ENCODE data around the gene ARHGAP32. TPM values are rescaled to one million over a fixed set of nuclear protein-coding genes. Genes with fewer than 3 reads are reported as not detected.

ARHGAP32 gene
- total RNA-seq, 1 experiment from 2014 or later = 27.8 TPM

- DNase-seq (ENCODE audit: low read depth, low spot score) (no peak), ATAC-seq (no peak)
- intact Hi-C loops (cut with micrococcal nuclease) = no loop called here
- Histone ChIP-seq H3K4me1 (ENCODE audit: control insufficient read depth in 1 of 2, insufficient read depth in 2 of 2, low read length in 2 of 2) (no peaks in the 10 kb centered on the region), H2AFZ (ENCODE audit: low read depth, low read length, poor library complexity, severe bottlenecking) (no peak overlapping the region), H4K20me1 (ENCODE audit: insufficient read depth) (no peaks in the 10 kb centered on the region), H3K9ac (ENCODE audit: low read length) (no peak overlapping the region), H3K27me3 (ENCODE audit: insufficient read depth, low read length) (no peaks in the 10 kb centered on the region), H3K79me2 (ENCODE audit: insufficient read depth, low read length) (peaks cover 26% of the 10 kb centered on the region), H3K9me2 (ENCODE audit: insufficient read depth) (no peaks in the 10 kb centered on the region), H3K27ac (ENCODE audit: low read depth, low read length) (no peak overlapping the region), H3K36me3 (ENCODE audit: control insufficient read depth in 1 of 2, insufficient read depth in 2 of 2, low read length in 2 of 2) (no peaks in the 10 kb centered on the region), H3K4me3 (replicated peaks in 1 of 2; ENCODE audit: low read depth in 1 of 2, low read length in 2 of 2) (no peak overlapping the region), H3K4me2 (ENCODE audit: low read length) (no peak overlapping the region), H3K9me3 (ENCODE audit: control insufficient read depth in 1 of 2, insufficient read depth in 1 of 2, low read depth in 1 of 2, low read length in 2 of 2) (no peaks in the 10 kb centered on the region)
- CTCF ChIA-PET = no interaction called here
- no TSS peak for BruUV-seq (replicated peaks)
- RAD21 ChIA-PET (ENCODE audit: low non-redundant PET in 1 of 2, low total read pairs in 2 of 2, uncharacterized antibody in 2 of 2, unreplicated experiment in 2 of 2) = no interaction called here
- TF ChIP-seq ZBTB33 (IDR thresholded peaks at IDR 0.05; ENCODE audit: extremely low read depth, insufficient replicate concordance, low read length) = no peak
- TF ChIP-seq, protein P1, sequence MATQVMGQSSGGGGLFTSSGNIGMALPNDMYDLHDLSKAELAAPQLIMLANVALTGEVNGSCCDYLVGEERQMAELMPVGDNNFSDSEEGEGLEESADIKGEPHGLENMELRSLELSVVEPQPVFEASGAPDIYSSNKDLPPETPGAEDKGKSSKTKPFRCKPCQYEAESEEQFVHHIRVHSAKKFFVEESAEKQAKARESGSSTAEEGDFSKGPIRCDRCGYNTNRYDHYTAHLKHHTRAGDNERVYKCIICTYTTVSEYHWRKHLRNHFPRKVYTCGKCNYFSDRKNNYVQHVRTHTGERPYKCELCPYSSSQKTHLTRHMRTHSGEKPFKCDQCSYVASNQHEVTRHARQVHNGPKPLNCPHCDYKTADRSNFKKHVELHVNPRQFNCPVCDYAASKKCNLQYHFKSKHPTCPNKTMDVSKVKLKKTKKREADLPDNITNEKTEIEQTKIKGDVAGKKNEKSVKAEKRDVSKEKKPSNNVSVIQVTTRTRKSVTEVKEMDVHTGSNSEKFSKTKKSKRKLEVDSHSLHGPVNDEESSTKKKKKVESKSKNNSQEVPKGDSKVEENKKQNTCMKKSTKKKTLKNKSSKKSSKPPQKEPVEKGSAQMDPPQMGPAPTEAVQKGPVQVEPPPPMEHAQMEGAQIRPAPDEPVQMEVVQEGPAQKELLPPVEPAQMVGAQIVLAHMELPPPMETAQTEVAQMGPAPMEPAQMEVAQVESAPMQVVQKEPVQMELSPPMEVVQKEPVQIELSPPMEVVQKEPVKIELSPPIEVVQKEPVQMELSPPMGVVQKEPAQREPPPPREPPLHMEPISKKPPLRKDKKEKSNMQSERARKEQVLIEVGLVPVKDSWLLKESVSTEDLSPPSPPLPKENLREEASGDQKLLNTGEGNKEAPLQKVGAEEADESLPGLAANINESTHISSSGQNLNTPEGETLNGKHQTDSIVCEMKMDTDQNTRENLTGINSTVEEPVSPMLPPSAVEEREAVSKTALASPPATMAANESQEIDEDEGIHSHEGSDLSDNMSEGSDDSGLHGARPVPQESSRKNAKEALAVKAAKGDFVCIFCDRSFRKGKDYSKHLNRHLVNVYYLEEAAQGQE (IDR thresholded peaks at IDR 0.05; ENCODE audit: low read depth) = no peak
- TF ChIP-seq EGR1 (IDR thresholded peaks at IDR 0.05; ENCODE audit: low read depth) = no peak
- no peak for TF ChIP-seq SP1 (IDR thresholded peaks at IDR 0.05; ENCODE audit: low read depth)
- TF ChIP-seq ZNF274 (IDR thresholded peaks at IDR 0.05; ENCODE audit: low read depth, low read length) = no peak
- no peak for TF ChIP-seq ZFX (IDR thresholded peaks at IDR 0.05)
- no peak for TF ChIP-seq RAD21 (IDR thresholded peaks at IDR 0.05; ENCODE audit: low read depth)
- TF ChIP-seq JUND (IDR thresholded peaks at IDR 0.05) = no peak
- no peak for TF ChIP-seq YY1 (IDR thresholded peaks at IDR 0.05; ENCODE audit: extremely low read depth, insufficient replicate concordance, low read depth, low read length)
- no peak for TF ChIP-seq POLR2AphosphoS5 (IDR thresholded peaks at IDR 0.05; ENCODE audit: low read depth, low read length)
- TF ChIP-seq POLR2A (IDR thresholded peaks at IDR 0.05; ENCODE audit: borderline replicate concordance, extremely low read depth, insufficient read depth, insufficient read length) = no peak
- TF ChIP-seq EZH2phosphoT487 (IDR thresholded peaks at IDR 0.05; ENCODE audit: borderline replicate concordance) = no peak
- TF ChIP-seq, protein P2, sequence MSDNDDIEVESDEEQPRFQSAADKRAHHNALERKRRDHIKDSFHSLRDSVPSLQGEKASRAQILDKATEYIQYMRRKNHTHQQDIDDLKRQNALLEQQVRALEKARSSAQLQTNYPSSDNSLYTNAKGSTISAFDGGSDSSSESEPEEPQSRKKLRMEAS (IDR thresholded peaks at IDR 0.05) = no peak
- TF ChIP-seq FOSL1 (IDR thresholded peaks at IDR 0.05; ENCODE audit: low read depth) = no peak
- TF ChIP-seq TCF7L2 (IDR thresholded peaks at IDR 0.05; ENCODE audit: borderline replicate concordance, extremely low read depth, insufficient read depth, insufficient read length) = no peak
- no peak for TF ChIP-seq SIN3A (IDR thresholded peaks at IDR 0.05; ENCODE audit: low read depth)
- TF ChIP-seq, protein P3, sequence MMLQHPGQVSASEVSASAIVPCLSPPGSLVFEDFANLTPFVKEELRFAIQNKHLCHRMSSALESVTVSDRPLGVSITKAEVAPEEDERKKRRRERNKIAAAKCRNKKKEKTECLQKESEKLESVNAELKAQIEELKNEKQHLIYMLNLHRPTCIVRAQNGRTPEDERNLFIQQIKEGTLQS (IDR thresholded peaks at IDR 0.05) = no peak
- no peak for TF ChIP-seq EZH2 (IDR thresholded peaks at IDR 0.05)
- TF ChIP-seq SRF (IDR thresholded peaks at IDR 0.05; ENCODE audit: low read depth) = no peak
- POLR2A ChIA-PET = no interaction called here
Observed at GRCh38 chr11:129210831-129211181, 18.7 kb upstream of the ARHGAP32 start.
